Right lung (tissue), 5 donors: ENCODE measurements around the gene COL4A2. TPM values are rescaled to one million over a fixed set of nuclear protein-coding genes. Genes with fewer than 3 reads are reported as not detected.

Experiments
- DNase-seq, 2 donors: peaks; one replicate each; pipeline ENCODE4 v3.0.0-alpha.2; 2013
- polyA plus RNA-seq, 5 donors: library from polyadenylated mRNA; unstranded; fragments of 120-200 nt; gene quantifications; one replicate each; pipeline versions ENCODE4 v1.2.1 to v1.2.3, GENCODE V29; 2013; ENCODE audit warnings: inconsistent platforms in 1 of 5, low replicate concordance in 1 of 5; ENCODE audit not compliant: insufficient read length in 5 of 5, insufficient read depth in 1 of 5

The COL4A2 gene
- polyA plus RNA-seq, 5 donors = 251 to 483 (median 304) TPM

DNA sequence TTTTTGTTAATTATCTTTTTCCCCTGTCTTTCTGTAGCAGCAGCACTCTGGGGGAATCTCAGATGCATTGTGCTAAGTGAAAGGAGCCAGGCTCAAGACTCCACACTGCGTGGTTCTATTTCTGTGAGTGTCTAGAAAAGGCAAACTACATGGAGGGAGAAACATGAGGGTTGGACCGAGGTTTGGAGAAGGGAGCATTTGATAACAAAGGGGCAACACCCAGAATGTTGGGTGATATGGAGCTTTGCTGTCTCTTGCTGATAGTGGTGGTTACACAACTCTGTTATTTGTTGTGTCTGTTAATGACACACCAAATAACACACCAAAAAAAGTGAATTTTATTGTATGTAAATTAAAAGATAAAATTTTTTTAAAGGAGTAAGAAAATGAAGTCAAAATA is 107.8 kb downstream of the COL4A2 start:
- DNase-seq = no peak

DNA sequence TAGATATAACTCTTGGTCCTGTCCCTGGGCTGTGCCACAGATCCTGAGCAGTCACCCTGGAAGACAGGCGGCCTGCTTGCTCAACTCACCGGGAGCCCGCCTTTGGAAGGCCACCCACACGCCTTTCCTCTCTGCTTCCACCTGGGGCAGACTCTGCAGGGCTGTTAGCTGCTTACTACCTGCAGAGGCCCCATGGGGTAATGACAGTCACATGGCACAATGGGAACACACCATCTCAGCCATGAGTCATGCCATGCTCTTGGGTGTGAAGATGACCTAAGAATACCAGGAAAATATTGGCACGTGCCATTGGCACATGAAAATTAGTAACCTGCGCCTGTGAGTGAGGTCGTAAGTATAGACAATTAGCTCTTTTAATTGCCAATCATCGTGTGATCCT is 108.6 kb downstream of the COL4A2 start:
- DNase-seq = no peak

DNA sequence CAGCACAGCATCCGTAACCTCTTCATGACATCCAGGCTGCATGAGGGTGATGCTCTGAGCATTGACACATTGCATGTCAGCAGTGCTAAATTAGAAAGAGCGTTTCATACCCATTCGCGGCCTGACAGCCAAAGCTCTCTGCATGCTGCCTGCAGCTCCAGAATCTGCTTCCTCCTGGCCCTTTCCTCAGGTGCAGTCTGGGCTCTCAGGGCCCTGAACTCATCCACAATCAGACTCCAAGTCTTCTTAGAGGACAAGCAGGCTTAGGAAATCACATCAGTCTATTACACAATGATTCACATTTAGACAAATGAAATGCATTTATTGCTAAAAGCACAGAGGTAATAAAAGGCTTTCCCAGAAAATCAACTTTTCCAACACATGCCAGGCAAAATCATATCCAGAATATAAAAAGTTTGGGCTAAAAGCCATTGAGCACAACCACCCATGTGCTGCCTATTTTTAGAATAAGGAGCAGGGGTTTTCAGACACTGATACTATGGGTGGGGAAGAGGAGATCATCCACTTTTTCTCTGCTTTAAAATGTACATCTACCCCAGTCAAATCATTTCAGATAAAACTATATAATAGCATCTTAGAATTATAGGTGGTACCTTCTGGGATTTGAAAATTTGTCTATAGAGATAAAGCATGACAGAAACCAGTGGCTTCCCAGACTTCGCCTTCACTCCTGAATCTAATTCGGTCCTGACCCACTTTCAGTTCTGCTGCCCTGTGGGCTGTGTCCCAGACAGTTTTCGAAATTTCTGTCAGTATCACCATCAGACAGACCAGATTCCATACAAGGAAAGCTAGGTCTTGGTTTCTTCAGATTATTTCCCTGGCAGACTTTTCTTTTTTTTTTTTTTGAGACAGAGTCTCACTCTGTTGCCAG is 109.3 kb downstream of the COL4A2 start:
- DNase-seq = no peak

DNA sequence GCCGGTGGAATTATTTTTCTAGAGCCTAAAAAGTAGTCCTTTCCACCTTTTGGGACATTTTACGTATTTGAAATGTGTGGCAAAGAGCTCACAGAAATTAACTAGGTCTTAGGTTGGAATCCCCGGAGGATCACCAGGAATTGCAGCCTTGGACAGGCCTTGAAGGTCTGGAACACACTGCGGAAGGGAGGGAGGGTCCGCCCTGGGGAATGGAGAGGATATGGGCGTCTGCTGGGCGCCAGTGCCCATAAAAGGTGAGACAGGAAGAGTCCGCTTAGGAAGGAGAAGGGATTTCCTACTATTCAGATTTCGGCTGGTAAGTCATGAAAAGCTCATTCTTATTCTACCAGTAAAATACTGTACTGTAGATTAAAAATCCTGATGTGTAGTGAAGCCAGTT is 111.9 kb downstream of the COL4A2 start:
- no peak for DNase-seq

DNA sequence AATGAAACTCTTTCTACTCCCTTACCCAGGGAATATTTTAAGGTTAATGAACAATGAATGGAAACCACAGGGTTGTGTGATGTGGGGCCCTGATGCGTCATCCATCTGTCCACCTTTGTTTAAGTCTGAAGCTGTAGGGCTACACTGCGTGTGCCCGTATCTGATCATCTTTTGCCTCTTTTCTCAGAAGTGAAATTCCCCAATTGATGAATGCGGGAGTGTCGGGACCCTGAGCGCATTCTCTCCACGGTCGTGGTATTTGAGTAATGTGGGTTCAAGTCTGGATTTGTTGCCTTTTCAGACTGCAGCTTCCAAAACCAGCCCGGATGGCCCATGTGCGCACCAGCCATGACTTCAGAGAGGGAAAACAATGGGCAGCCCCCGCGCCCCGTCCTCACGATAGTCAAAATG is 112.3 kb downstream of the COL4A2 start:
- DNase-seq = no peak

DNA sequence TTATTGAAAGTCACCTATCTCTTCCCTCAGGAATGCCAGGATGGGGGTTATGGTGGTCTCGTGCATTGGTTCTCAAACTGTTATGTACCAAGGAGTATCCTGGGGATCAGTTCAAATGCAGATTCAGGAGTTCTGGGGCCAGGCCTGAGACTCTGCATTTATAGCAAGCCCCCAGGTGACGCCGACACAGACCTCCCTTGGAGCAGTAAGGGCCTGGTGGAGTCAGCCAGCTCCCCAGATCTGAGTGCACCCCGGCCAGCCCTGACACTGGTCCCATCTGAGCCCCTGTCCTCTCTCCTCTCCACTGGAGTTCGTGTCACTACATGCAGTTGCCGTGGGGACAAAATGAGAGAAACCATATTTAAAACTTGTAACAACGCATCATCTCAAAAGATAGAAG is 112.9 kb downstream of the COL4A2 start:
- DNase-seq = no peak

DNA sequence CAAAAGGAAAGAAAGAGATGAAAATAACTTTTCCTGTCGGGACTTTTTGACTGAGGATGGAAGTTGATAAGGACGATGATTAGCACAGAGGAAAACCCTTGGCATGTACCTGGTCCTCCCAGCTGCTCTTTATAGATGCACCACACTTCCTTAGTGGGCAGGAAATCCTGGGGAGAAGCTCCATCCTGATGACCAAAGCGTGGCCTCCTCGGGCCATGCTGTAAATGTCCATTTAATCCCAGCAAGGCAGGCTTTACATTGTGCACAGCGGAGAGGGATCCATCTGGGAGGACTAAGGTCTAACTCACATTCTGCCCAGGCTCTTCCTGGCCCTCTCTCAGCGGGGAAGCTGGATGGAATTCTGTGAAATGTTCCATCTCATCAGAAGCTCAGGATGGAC is 113.5 kb downstream of the COL4A2 start:
- DNase-seq = no peak

DNA sequence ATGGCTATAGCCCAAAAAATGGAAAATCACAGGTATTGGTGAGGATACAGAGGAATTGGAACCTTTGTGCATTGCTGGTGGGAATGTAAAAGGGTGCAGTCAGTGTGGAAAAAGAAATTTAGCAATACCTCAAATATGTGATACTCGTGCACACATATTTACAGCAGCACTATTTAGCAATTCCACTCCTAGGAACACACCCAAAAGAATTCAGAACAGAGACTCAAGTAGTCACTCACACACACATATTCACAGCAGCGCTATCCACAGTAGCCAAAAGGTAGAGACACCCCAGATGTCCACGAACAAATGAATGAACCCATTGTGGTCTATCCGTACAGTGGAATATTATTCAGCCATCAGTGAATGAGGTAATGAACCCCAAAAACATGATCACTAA is 114.0 kb downstream of the COL4A2 start:
- no peak for DNase-seq

DNA sequence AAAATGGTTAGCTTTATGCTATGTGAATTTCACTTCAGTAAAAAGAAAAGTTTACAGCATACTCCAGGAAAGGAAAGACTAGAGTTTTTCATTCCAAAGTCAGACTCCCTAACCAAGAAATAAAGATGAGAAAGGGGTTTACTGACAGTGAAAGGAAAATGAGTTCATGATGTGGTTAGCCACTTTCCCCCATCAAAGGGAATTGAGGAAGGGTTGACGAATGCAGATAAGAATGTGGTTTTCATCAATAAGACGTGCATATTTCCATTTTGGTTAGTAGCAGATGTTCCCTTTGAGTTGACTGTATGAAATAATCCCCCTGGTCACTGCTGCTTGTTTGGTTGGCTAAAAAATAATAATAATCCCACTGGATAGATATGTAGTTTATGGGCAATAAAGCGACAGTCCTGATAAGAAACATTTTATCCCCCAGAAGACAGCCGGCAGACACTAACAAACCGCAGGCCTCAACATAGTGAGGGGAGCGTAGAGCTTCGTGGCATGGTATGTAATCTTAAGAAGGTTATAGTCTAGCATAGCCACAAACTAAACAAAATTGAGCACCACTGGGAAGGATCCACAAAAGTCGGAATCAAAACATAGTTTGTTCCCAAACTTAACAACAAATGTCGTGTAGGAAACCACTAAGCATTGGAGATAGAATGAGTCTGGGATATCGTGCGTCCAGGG is 114.8 kb downstream of the COL4A2 start:
- no peak for DNase-seq

DNA sequence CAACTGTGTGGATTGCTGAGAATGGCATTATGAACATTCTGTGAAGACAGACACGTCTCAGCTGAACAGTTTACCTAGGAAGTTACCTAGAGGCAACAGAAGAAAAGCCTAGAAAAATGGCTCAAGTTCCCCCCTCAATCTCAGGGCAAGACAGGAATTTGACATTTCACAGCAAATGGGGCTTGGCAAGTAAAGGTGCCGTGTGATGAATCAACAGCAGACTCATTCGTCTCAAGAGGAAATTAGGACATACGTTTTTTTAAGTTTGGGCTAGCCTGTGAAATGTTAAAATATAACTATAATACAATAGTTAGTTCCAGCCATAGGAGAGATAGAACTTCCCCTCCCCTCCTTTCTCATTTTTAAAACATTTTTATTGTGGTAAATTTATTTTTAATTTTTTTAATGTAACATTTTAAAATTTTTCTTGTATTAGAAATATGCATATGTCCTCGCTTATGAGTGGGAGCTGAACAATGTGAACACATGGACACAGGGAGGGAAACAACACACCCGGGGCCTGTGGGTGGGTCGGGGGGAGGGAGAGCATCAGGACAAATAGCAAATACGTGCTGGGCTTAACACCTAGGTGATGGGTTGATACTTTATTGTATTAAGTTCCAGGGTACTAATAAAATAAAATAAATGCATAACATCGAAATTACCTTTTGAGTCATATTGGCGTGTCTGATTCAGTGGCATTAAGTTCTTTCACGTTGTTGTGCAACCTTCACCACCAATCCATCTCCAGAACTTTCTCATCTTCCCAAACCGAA is 116.0 kb downstream of the COL4A2 start:
- no peak for DNase-seq

DNA sequence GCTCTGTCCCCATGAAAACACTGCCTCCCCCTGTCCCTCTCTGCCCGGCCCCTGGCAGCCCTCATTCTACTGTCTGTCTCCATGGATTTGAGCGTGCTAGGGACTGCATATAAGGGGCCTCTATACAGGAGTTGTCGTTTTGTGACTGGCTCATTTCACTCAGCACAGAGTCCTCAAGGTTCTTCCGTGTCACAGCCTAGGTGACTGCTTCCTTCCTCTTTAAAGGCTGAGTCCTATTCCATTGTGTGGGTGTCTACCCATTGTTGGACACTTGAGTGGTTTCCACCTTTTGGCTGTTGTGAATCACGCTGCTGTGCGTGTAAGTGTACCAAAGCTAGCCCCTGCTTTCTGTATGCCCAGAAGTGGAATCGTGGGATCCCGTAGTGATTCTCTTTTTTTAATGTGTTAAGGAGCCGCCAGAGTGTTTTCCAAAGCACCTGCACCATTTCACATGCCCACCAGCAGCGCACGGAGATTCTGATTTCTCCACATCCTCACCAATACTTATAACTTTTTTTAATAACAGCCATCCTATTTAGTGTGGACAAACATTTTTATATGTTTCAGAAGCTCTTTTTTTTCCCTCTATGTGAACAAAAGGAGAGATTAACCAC is 116.7 kb downstream of the COL4A2 start:
- DNase-seq = no peak

DNA sequence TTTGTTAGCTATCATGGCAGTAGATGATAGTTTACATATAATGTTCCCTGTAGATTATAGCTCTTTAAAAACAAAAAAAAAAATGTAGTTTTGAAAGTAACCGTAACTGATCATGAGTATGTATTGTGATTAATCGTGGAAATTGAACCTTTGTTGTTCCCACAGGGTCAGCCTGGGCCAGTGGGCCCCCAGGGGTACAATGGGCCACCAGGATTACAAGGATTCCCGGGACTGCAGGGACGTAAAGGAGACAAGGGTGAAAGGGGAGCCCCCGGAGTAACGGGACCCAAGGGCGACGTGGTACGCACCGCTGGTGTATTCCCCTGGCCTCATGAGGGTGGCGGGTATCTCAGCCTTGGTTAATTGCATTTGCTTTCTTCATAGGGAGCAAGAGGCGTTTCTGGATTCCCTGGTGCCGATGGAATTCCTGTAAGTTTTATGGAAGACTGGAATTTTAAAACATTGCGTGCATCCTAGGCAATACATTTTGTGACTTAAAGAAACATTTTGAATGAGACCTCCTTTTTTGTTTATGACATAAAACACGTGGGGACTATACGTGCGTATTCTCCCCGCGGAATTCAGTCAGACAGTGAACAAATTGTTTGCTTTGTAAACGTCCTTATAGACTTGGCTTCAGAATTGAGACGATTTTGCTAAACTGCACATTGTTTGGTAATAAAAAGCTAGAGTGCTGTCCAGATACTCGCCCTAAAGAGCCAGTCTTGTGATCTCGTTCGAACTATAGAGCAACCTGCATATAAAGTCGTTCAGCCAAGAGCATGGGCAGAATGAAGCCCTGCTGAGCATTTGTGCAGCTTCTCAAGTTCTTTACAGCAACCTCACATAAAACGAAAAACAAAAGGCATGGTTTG is 117.7 kb downstream of the COL4A2 start:
- DNase-seq = no peak

DNA sequence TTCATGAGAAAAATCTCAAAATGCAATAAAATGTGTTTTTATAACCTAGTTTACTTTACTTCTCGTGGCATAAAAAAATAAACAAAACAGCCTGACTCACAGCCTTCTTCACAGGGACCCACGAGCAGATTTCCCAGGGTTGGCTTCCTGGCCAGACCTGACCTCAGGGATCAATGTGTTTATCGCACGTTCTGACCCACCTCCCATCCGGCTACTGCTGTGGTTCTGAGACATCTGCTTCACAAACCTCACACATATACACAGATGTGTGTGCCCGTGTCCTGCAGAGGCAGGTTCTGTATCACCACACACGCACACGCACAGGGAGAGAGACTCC is 118.3 kb downstream of the COL4A2 start:
- DNase-seq = no peak

DNA sequence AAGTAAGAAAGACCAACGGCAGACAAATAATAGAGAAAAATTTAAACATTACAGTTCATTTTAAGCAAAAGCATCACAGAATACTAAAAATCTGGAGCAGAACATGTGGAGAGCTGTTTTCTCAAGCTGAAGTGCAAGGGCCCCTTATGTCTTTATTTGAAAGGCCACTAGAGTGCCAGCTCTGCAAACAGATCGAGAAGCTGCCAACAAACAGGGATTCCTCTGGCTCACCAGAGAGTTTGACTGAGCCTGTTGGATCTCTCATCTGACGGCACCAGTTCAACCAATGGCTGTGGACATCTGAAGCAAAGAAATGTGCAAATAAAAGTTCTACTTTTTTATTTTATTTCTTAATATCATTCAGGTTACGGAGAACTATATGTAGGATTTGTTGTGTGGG is 119.7 kb downstream of the COL4A2 start:
- DNase-seq = no peak

DNA sequence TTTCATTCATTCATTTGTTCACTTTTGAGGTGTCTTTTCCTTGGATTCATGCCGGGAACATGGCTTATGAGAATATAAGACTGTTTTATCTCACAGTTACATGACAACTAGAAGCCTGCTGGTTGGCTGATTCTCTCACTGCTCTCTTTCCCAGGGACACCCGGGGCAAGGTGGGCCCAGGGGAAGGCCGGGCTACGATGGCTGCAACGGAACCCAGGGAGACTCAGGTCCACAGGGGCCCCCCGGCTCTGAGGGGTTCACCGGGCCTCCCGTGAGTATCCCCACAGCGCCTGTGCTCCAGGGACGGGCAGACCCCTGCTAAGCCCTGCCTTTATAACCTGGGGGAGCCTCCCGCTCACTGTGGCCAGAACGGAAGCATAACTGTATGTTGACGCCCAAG is 121.2 kb downstream of the COL4A2 start:
- no peak for DNase-seq

DNA sequence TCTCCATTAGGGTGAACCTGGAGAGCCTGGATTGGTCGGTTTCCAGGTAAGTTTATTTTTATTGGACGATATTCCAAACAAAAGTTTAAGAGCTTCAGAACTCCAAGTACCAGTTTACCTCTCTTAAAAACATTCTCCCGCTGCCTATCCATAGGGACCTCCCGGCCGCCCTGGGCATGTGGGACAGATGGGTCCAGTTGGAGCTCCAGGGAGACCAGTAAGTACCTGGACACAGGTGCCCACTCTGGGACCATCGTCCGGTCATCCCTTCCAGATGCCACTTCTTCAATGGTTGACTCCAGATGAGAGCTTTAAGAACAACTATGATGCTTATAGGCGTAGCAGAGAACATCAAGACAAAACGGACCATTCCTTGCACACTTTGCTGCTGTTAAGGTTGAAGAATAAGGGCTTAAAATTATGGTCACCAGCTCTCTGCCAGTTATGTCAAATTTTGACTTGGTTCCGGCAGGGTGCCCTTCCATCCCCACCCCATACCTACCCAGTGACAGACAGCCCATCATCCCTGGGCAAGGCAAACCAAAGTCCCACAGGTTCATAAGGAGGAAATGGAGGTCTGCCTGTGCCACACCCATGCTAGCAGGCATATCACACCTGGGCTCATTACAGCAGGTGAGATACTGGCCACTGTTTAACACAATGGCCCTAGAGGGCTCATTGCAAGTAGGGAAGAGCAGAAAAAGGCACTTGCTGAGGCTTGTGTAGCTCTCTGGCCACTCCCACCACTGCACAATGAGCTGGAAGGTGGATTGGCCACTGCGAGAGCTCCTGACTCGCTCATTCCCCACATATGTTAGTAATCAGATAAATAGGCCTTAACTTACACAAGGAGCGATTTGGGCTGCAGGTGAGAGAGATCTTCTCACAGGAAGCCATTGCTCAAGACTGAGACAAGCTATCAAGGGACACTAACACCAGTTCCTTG is 123.6 kb downstream of the COL4A2 start:
- DNase-seq = no peak

DNA sequence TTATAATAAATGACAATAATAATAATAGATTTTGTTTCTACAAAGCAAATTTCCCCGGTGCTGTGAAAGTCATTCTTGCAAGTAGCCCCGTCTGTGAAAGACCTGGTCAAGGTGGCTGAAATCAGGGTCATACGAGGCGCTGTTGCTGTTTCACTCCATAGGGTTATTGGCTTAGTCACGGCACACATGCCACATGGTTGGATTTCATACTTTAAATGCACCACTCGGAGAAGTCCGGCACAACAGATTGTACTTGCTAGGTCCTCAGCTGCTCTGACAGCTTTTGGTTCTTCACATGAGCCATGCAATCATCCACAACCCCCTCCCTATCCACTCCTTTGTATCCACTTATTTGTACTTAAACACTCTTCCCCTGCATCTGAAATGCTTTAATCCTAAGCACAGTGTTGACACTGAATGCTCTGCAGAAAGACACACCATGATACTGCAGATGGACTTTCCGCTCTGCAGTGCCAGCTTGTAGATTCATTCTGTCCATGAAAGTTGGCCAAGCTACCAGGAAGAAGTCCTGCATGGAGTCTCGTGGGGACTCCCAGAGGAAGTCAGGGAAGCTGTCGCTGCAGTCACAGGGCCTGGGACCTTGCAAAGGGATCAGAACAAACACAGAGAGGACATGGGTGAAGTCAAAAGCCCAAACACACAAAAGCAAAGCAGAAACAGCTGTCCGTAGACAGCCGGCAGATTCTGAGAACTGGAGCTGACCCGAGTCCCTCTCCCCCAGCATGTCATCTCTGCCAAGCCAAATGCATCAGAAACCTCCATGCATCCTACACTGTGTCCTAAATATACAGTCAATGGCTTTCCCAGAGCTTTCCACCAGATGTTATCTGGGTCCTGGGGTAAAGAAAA is 124.6 kb downstream of the COL4A2 start:
- DNase-seq = no peak

DNA sequence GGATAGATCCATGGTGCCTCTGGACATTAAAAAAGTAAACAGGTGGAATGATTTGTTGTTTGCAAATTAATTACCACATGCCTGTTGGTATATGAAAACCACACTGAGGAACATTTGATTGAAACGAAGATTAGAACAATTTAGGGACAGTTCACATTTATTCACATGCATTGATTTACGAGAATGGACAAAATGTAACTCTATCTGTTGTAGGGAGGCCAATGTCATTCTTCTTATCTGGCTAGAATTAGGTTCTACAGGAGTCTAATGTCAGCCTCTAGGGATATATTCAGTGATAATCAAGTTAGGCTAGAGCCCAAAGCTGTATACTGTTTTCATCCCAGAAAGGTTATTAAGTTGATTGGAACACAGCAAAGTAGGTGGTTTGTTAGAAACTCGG is 125.4 kb downstream of the COL4A2 start:
- DNase-seq = no peak

DNA sequence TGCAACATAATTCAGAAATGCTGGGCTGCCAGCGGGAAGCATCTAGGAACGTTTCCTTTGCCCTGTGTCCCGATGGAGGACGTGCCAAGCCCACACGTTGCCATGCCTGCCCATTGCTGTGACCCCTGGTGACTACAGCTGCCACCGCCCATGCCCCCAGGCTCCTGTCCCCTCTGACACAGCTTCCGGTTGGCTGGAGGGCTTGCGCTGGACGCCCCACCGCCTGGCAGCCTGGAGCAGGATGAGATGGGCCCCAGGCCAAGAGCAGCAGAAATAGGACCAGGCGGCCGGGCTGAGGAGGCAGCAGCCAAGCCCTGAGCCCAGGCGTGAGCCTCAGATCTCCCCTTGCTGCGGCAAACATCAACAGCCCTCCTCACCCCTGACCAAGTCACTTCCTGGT is 125.9 kb downstream of the COL4A2 start:
- no peak for DNase-seq
